Measurements from ENCODE around the gene MAPK1.
A peak's percentile ranks its signal among the peaks of the same experiment; 100 is the strongest.

MAPK1 gene

GRCh38 chr22:21780259-21780658, 87.2 kb downstream of the MAPK1 start:
- no peak for DNase-seq

GRCh38 chr22:21779444-21779843, 88.0 kb downstream of the MAPK1 start:
- no peak for DNase-seq

- DNase-seq = no peak
Measured at GRCh38 chr22:21778705-21779363, 88.6 kb downstream of the MAPK1 start.

GRCh38 chr22:21771631-21771976, 95.8 kb downstream of the MAPK1 start:
- DNase-seq = no peak

- DNase-seq = no peak
Measured at GRCh38 chr22:21768435-21768834, 99.0 kb downstream of the MAPK1 start.

- DNase-seq = peak; percentile 20 to 45
Measured at GRCh38 chr22:21766691-21767462, 100.6 kb downstream of the MAPK1 start.

GRCh38 chr22:21765909-21766529, 101.4 kb downstream of the MAPK1 start:
- no peak for DNase-seq

GRCh38 chr22:21764038-21764804, 103.2 kb downstream of the MAPK1 start:
- DNase-seq = no peak

- DNase-seq = peak; percentile 39 to 44
Measured at GRCh38 chr22:21762712-21763581, 104.5 kb downstream of the MAPK1 start.

GRCh38 chr22:21761994-21762680, 105.3 kb downstream of the MAPK1 start:
- no peak for DNase-seq

GRCh38 chr22:21761086-21761485, 106.4 kb downstream of the MAPK1 start:
- no peak for DNase-seq

- DNase-seq = no peak
Measured at GRCh38 chr22:21760640-21761039, 106.8 kb downstream of the MAPK1 start.

GRCh38 chr22:21759646-21760376, 107.6 kb downstream of the MAPK1 start:
- no peak for DNase-seq

GRCh38 chr22:21759093-21759492, 108.4 kb downstream of the MAPK1 start:
- no peak for DNase-seq

GRCh38 chr22:21758091-21758864, 109.2 kb downstream of the MAPK1 start:
- DNase-seq = no peak

- DNase-seq = no peak
Measured at GRCh38 chr22:21755851-21756284, 111.6 kb downstream of the MAPK1 start.

- DNase-seq = no peak
Measured at GRCh38 chr22:21754523-21754922, 112.9 kb downstream of the MAPK1 start.

GRCh38 chr22:21753374-21754111, 113.9 kb downstream of the MAPK1 start:
- no peak for DNase-seq

- no peak for DNase-seq
Measured at GRCh38 chr22:21752276-21752675, 115.2 kb downstream of the MAPK1 start.

Measured in stimulated activated CD4-positive, alpha-beta T cell treated with anti-CD3 and anti-CD28 coated beads, Interleukin-2, amount 100 ng/mL, for 48 hours (primary cell).